Transverse colon (tissue), 3 donors: Measurements from ENCODE around the gene RBFOX1.

Experiments
- CTCF ChIP-seq, 5 experiments: fragments of 200-600 bp in 3 of 5; fragments of 450-650 bp in 2 of 5; sonication (generic) in 3 of 5; IDR thresholded peaks; 1 replicate in 2 of 5; 2 replicates in 3 of 5; pipeline ENCODE4 v1.5.1; 2016 to 2017; ENCODE audit warnings: antibody characterized with exemption in 5 of 5, inconsistent platforms in 3 of 5, mild to moderate bottlenecking in 2 of 5, moderate library complexity in 1 of 5
- EP300 ChIP-seq: sonication (generic); formaldehyde crosslinking; IDR thresholded peaks from one replicate; pipeline ENCODE4 v1.6.1; 2017; ENCODE audit warnings: antibody characterized with exemption, low read depth

- TF ChIP-seq CTCF (IDR thresholded peaks at IDR 0.05) (no peak), EP300 (no peak)
Observed at GRCh38 chr16:7393680-7394079, 61.0 kb downstream of the RBFOX1 start.
